Psoas muscle (tissue), 8 donors: ENCODE results near the gene SPARCL1. TPM values are rescaled to one million over a fixed set of nuclear protein-coding genes. Genes with fewer than 3 reads are reported as not detected.

Source experiments
- ATAC-seq, 4 donors: fragments of 200-7000 bp; cut with Tn5 transposase; one replicate each; pipeline ENCODE4 v1.9.1; 2020; ENCODE audit warnings: moderate library complexity in 3 of 4, mild to moderate bottlenecking in 2 of 4
- DNase-seq, 2 donors: peaks; one replicate each; pipeline ENCODE4 v3.0.0-alpha.2; 2020
- H3K27ac ChIP-seq: fragments of 200-600 bp; one replicate; pipeline ENCODE4 v1.8.0; 2022
- H3K27me3 ChIP-seq, 3 donors: fragments of 200-600 bp in 1 of 3; one replicate each; pipeline versions ENCODE4 v1.6.1 to v1.8.0; 2013 to 2022; ENCODE audit warnings: low read length in 2 of 3, mild to moderate bottlenecking in 2 of 3, moderate library complexity in 1 of 3; ENCODE audit not compliant: insufficient read depth in 3 of 3
- H3K36me3 ChIP-seq, 2 donors: fragments of 200-600 bp in 1 of 2; one replicate each; pipeline versions ENCODE4 v1.6.1 to v1.8.0; 2013 to 2022; ENCODE audit warnings: low read depth in 1 of 2, mild to moderate bottlenecking in 1 of 2, moderate library complexity in 1 of 2; ENCODE audit not compliant: insufficient read depth in 1 of 2
- H3K4me1 ChIP-seq: fragments of 200-600 bp; one replicate; pipeline ENCODE4 v1.8.0; 2022
- H3K4me3 ChIP-seq: fragments of 200-600 bp; one replicate; pipeline ENCODE4 v1.8.0; 2022; ENCODE audit warnings: mild to moderate bottlenecking
- H3K9me3 ChIP-seq: fragments of 200-600 bp; one replicate; pipeline ENCODE4 v1.8.0; 2022
- WGBS, 3 donors: extraction: QIAGEN DNeasy Blood & Tissue Kit; methylation state at CpG; one replicate each; pipeline versions ENCODE4 v1.1.6 to v1.1.7; 2013; 5-methylcytosine and 5-hydroxymethylcytosine counted together
- intact Hi-C, 2 donors: fragments of 100-400 bp; cut with DNase I; formaldehyde crosslinking; loops; one replicate each; pipeline versions ENCODE4 v1.11.0 to v1.14.2; 2022
- polyA plus RNA-seq, 3 donors: library from polyadenylated mRNA; stranded (reverse); fragments of 200-250 nt; gene quantifications; one replicate each; pipeline ENCODE4 v1.2.3, GENCODE V29; 2013
- total RNA-seq, 4 donors: library from RNA; stranded (reverse); fragmentation: NEBNext Ultra II Directional in 2 of 4; extraction: Animal tissue kit (Norgen Biotek cat#: 25700) in 2 of 4; gene quantifications; one replicate each; pipeline versions ENCODE4 v1.2.1 to v1.2.4, GENCODE V29; 2021 to 2023
- TF ChIP-seq, protein P1 (sequence below): fragments of 200-600 bp; IDR thresholded peaks from one replicate; pipeline ENCODE4 v1.8.0; 2022; ENCODE audit warnings: antibody characterized with exemption
- donor health status: healthy with polysubstance abuse.
- donor health status: DM: no; HTN: no; CAD: no; lungs with moderate emphysema.
- donor health status: Bipolar disorder and iron deficiency.
- donor health status: healthy.
- donor health status: DM: yes; HTN: yes; CAD: no.
- donor health status: DM: no; HTN: no; CAD: no.
- donor health status: DM: no; HTN: no; CAD: no.
- donor health status: DM: yes; HTN: yes; CAD: no.

The SPARCL1 gene
- total and polyA plus RNA-seq, 7 donors: 117 to 267 (median 188) TPM

DNA sequence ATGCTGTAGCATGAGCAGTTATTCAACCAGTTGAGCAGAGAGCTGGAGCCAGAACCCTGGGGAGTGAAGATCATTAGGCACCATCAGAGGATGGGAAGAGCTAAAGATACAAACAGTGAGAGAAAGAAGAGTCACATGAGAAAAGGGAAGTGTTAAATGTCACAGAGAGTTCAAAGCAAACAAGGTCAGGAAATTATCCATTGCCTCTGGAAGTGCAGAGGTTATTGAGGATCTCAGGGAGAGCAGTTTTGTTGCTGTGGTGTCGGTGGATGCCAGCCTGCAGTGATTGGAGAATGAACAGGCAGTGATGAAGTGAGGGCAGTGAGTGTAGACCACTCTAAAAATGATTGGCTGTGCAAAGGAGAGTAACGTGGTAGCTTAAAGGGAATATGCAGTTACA is 17.7 kb downstream of the SPARCL1 start:
- no peaks in the 10 kb centered on the region for H3K36me3 ChIP-seq
- no peak for DNase-seq
- H3K9me3 ChIP-seq: no peaks in the 10 kb centered on the region
- WGBS, 3 donors: 50 to 54% (median 54%) methylated on average over 2 of the region's 2 CpGs
- H3K27ac ChIP-seq: no peak overlapping the region
- H3K27me3 ChIP-seq: no peaks in the 10 kb centered on the region
- H3K4me3 ChIP-seq: no peak overlapping the region
- intact Hi-C loops: no loop called here
- no peak for ATAC-seq
- TF ChIP-seq, protein P1, sequence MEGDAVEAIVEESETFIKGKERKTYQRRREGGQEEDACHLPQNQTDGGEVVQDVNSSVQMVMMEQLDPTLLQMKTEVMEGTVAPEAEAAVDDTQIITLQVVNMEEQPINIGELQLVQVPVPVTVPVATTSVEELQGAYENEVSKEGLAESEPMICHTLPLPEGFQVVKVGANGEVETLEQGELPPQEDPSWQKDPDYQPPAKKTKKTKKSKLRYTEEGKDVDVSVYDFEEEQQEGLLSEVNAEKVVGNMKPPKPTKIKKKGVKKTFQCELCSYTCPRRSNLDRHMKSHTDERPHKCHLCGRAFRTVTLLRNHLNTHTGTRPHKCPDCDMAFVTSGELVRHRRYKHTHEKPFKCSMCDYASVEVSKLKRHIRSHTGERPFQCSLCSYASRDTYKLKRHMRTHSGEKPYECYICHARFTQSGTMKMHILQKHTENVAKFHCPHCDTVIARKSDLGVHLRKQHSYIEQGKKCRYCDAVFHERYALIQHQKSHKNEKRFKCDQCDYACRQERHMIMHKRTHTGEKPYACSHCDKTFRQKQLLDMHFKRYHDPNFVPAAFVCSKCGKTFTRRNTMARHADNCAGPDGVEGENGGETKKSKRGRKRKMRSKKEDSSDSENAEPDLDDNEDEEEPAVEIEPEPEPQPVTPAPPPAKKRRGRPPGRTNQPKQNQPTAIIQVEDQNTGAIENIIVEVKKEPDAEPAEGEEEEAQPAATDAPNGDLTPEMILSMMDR: no peak
- no peaks in the 10 kb centered on the region for H3K4me1 ChIP-seq

DNA sequence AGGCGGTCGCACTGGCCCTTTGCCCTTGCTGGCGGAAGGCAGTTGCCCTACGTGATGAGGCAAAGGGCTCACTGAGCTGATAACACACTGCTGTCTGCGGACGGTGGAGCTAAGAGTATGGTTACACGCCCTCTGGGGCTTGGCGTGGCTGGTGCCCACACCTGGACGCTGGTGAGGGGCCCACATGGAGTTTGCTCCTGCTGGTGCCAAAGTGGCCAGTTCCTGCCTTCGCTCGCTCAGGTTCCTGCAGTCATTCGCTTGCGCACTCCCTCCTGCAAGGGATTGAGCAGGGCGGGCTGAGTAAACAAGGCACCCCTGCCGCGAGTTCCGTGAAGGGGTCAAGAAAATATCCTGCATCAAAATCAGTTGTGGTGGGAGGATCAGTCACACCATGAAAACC is 18.4 kb downstream of the SPARCL1 start:
- Histone ChIP-seq H3K4me3 (no peak overlapping the region), H3K27me3 (no peaks in the 10 kb centered on the region), H3K36me3 (no peaks in the 10 kb centered on the region), H3K4me1 (no peaks in the 10 kb centered on the region), H3K27ac (no peak overlapping the region), H3K9me3 (no peaks in the 10 kb centered on the region)
- whole genome bisulfite sequencing, 3 donors: 94 to 95% (median 95%) methylated on average over 17 of the region's 17 CpGs
- intact Hi-C loops: no loop called here
- no peak for ATAC-seq
- DNase-seq: no peak
- TF ChIP-seq, protein P1: no peak

DNA sequence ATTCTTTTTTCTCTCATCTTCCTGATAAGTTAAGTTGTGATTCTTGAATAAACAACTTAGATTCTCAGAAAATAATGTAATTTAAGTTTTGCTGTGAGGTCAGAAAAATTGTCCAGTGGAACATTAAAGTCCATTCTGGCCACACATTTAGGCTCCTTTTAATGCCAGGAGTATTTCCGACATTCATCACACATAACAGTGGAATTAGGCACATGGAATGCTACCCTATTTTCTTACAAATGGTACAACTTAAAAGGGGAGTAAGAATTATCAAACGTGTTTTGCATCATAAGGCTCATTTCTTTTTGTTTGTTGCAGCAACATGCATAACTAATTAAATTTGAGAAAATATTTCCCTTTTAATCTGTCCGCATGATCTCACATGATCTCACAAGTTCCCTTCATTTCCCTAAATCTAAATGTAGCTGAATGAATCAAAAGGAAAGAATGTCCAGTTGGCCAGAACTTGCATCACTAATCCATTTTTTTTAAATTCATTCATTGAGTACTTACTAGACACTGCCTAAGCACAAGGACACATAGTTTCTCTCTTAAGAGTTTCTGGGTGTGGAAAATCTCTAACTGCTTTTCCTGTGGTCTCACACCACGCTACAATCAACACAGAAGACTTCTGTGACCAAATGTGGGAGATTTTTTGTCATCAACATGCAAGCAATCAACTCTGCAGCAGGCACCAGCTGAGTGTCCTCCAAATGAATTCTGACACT is 22.0 kb downstream of the SPARCL1 start:
- intact Hi-C loops: no loop called here
- DNase-seq (no peak), ATAC-seq (peak; percentile 32 to 51 (median 41))
- no peaks in the 10 kb centered on the region for H3K36me3 ChIP-seq
- H3K27me3 ChIP-seq: no peaks in the 10 kb centered on the region
- no peaks in the 10 kb centered on the region for H3K4me1 ChIP-seq
- H3K4me3 ChIP-seq: no peak overlapping the region
- H3K9me3 ChIP-seq: no peaks in the 10 kb centered on the region
- WGBS, 3 donors: 20 to 39% (median 25%) methylated on average over 4 of the region's 4 CpGs
- H3K27ac ChIP-seq: peak overlapping the region; percentile 13
- TF ChIP-seq, protein P1: no peak

DNA sequence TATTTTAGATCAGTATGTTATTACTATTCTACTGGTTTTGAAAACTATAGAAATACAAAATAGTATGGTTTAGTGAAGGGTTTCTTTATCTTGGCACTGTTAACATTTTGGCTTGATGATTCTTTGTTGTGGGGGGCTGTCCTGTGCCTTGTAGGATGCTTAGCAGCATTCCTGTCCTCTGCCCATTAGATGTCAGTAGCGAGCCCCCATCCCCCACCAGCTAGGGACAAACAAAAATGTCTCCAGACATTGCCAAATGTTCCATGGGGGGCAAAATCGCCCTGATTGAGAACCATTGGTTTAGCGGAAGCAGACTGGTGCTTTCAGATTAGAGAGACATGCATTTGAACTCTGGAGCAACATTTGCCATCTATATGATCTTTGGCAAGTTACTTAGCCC is 23.3 kb downstream of the SPARCL1 start:
- DNase-seq (no peak), ATAC-seq (no peak)
- H3K9me3 ChIP-seq: no peaks in the 10 kb centered on the region
- no peak overlapping the region for H3K27ac ChIP-seq
- TF ChIP-seq, protein P1: no peak
- WGBS, 3 donors: 79 to 87% (median 85%) methylated on average over 3 of the region's 3 CpGs
- no peaks in the 10 kb centered on the region for H3K27me3 ChIP-seq
- no peak overlapping the region for H3K4me3 ChIP-seq
- no peaks in the 10 kb centered on the region for H3K36me3 ChIP-seq
- no peaks in the 10 kb centered on the region for H3K4me1 ChIP-seq
- intact Hi-C loops: no loop called here
